Testis (tissue), 3 donors: ENCODE measurements around the gene MRPS34. TPM values are rescaled to one million over a fixed set of nuclear protein-coding genes. Genes with fewer than 3 reads are reported as not detected.

Experiments used
- DNase-seq: peaks from one replicate; pipeline ENCODE4 v3.0.0-alpha.2; 2019
- H3K27ac ChIP-seq, 2 donors: fragments of 200-600 bp; sonication (generic); one replicate each; pipeline ENCODE4 v1.5.1; 2019
- H3K27me3 ChIP-seq: fragments of 200-600 bp; sonication (generic); one replicate; pipeline ENCODE4 v1.5.1; 2019
- H3K36me3 ChIP-seq: fragments of 200-600 bp; sonication (generic); one replicate; pipeline ENCODE4 v1.5.1; 2017; ENCODE audit warnings: low read depth; ENCODE audit errors: missing control alignments
- H3K4me1 ChIP-seq: fragments of 200-600 bp; sonication (generic); one replicate; pipeline ENCODE4 v1.5.1; 2019
- H3K4me3 ChIP-seq, 2 donors: fragments of 200-600 bp; sonication (generic); one replicate each; pipeline ENCODE4 v1.5.1; 2017 to 2019
- H3K9me3 ChIP-seq: fragments of 200-600 bp; sonication (generic); one replicate; pipeline ENCODE4 v1.5.1; 2017
- CTCF ChIP-seq, 3 experiments: fragments of 450-650 bp in 2 of 3; fragments of 200-600 bp in 1 of 3; sonication (generic) in 1 of 3; IDR thresholded peaks; one replicate each; pipeline ENCODE4 v1.5.1; 2016 to 2019; ENCODE audit warnings: antibody characterized with exemption in 3 of 3, mild to moderate bottlenecking in 2 of 3, moderate library complexity in 1 of 3
- POLR2A ChIP-seq: fragments of 450-650 bp; IDR thresholded peaks from one replicate; pipeline ENCODE4 v1.6.1; 2017; ENCODE audit warnings: antibody characterized with exemption, mild to moderate bottlenecking, moderate library complexity
- WGBS, 2 donors: methylation state at CpG; one replicate each; pipeline ENCODE4 v1.1.5; 2018; 5-methylcytosine and 5-hydroxymethylcytosine counted together
- intact Hi-C: fragments of 100-400 bp; cut with DNase I; formaldehyde crosslinking; loops from one replicate; pipeline ENCODE4 v1.15.1; 2023; ENCODE audit warnings: low total_unique reads
- polyA plus RNA-seq: library from polyadenylated mRNA; stranded (reverse); fragments of 350-450 nt; fragmentation: Illumina TruSeq; extraction: RNeasy Lipid Tissue Mini Kit (QIAGEN cat#74804); gene quantifications from one replicate; pipeline ENCODE4 v1.2.3, GENCODE V29; 2014; ENCODE audit warnings: low read depth, low replicate concordance; ENCODE audit not compliant: insufficient read depth
- total RNA-seq, 2 donors: library from RNA; depleted of rRNA; stranded (reverse); fragments of >200 nt; gene quantifications; one replicate each; pipeline ENCODE4 v1.2.3, GENCODE V29; 2016

Gene MRPS34
- total and polyA plus RNA-seq, 3 donors from 2014 or later, result 49.2 to 81.6 (median 66.5) TPM

- TF ChIP-seq CTCF (IDR thresholded peaks at IDR 0.05), result no peak
- TF ChIP-seq POLR2A, result no peak
- H3K4me3 ChIP-seq, result no peak overlapping the region
- H3K27me3 ChIP-seq, result no peaks in the 10 kb centered on the region
- intact Hi-C loops, result no loop called here
- no peak overlapping the region for H3K27ac ChIP-seq
- no peak for DNase-seq
- H3K9me3 ChIP-seq, result no peaks in the 10 kb centered on the region
- H3K4me1 ChIP-seq, result no peaks in the 10 kb centered on the region
- H3K36me3 ChIP-seq, result no peaks in the 10 kb centered on the region
- WGBS, 2 donors, result 90 to 100% methylated on average over 1 to 9 of the region's 9 CpGs
These were observed 44.3 kb upstream of the MRPS34 start for GRCh38 chr16:1817276-1817589.

- H3K27me3 ChIP-seq, result no peaks in the 10 kb centered on the region
- 89 to 93% methylated on average over 23 to 40 of the region's 40 CpGs for WGBS, 2 donors
- TF ChIP-seq CTCF (IDR thresholded peaks at IDR 0.05) (no peak), POLR2A (no peak)
These were observed 43.7 kb upstream of the MRPS34 start for GRCh38 chr16:1816396-1817275.

GRCh38 chr16:1815461-1815860 is 42.5 kb upstream of the MRPS34 start:
- WGBS, 2 donors, result 92 to 94% methylated on average over 11 of the region's 11 CpGs
- no peaks in the 10 kb centered on the region for H3K4me1 ChIP-seq
- TF ChIP-seq POLR2A, result no peak
- TF ChIP-seq CTCF (IDR thresholded peaks at IDR 0.05), result no peak
- H3K4me3 ChIP-seq, result no peak overlapping the region
- H3K27me3 ChIP-seq, result no peaks in the 10 kb centered on the region
- no peaks in the 10 kb centered on the region for H3K9me3 ChIP-seq
- H3K27ac ChIP-seq, result no peak overlapping the region
- intact Hi-C loops, result no loop called here
- no peaks in the 10 kb centered on the region for H3K36me3 ChIP-seq
- no peak for DNase-seq

More at GRCh38 chr16:1816396-1817275, 43.7 kb upstream of the MRPS34 start:
- H3K4me1 ChIP-seq, result no peaks in the 10 kb centered on the region
- intact Hi-C loops, result no loop called here
- no peak overlapping the region for H3K27ac ChIP-seq
- no peak overlapping the region for H3K4me3 ChIP-seq
- no peaks in the 10 kb centered on the region for H3K9me3 ChIP-seq
- DNase-seq, result no peak
- H3K36me3 ChIP-seq, result no peaks in the 10 kb centered on the region

- TF ChIP-seq POLR2A (no peak), CTCF (IDR thresholded peaks at IDR 0.05) (peak in 2 of 3 experiments; percentile 25 to 26)
- 35 to 41% methylated on average over 17 of the region's 17 CpGs for WGBS, 2 donors
These were observed 39.8 kb upstream of the MRPS34 start for GRCh38 chr16:1812732-1813163.

GRCh38 chr16:1810536-1810935 is 37.6 kb upstream of the MRPS34 start:
- 92 to 93% methylated on average over 14 to 16 of the region's 16 CpGs for WGBS, 2 donors
- Histone ChIP-seq H3K4me3 (no peak overlapping the region), H3K9me3 (no peaks in the 10 kb centered on the region), H3K4me1 (no peaks in the 10 kb centered on the region), H3K27ac (no peak overlapping the region), H3K36me3 (no peaks in the 10 kb centered on the region), H3K27me3 (no peaks in the 10 kb centered on the region)
- no peak for DNase-seq
- TF ChIP-seq POLR2A (no peak), CTCF (IDR thresholded peaks at IDR 0.05) (no peak)
- intact Hi-C loops, result no loop called here

More at GRCh38 chr16:1812732-1813163, 39.8 kb upstream of the MRPS34 start:
- H3K27ac ChIP-seq, result no peak overlapping the region
- H3K4me3 ChIP-seq, result no peak overlapping the region
- H3K27me3 ChIP-seq, result no peaks in the 10 kb centered on the region
- no peaks in the 10 kb centered on the region for H3K36me3 ChIP-seq
- H3K4me1 ChIP-seq, result no peaks in the 10 kb centered on the region
- DNase-seq, result peak; percentile 74
- intact Hi-C loops, result no loop called here
- no peaks in the 10 kb centered on the region for H3K9me3 ChIP-seq
